Measurements from ENCODE around the gene TMEM132E.

TMEM132E gene

GRCh38 chr17:34539881-34540280 lies 39.5 kb upstream of the TMEM132E start:
- in situ Hi-C loops (cut with HindIII; ENCODE audit: low sequenced_read_pairs): loop anchor here (10.0 to 25.0 kb wide), 4 partner anchors 103 to 597 kb away; partner anchors contain the start of genes CCL8, NLE1 and UNC45B
- H3K4me3 ChIP-seq (ENCODE audit: low read depth, low read length): no peak overlapping the region
- no peak for DNase-seq (ENCODE audit: low read depth)
- TF ChIP-seq, protein P1, sequence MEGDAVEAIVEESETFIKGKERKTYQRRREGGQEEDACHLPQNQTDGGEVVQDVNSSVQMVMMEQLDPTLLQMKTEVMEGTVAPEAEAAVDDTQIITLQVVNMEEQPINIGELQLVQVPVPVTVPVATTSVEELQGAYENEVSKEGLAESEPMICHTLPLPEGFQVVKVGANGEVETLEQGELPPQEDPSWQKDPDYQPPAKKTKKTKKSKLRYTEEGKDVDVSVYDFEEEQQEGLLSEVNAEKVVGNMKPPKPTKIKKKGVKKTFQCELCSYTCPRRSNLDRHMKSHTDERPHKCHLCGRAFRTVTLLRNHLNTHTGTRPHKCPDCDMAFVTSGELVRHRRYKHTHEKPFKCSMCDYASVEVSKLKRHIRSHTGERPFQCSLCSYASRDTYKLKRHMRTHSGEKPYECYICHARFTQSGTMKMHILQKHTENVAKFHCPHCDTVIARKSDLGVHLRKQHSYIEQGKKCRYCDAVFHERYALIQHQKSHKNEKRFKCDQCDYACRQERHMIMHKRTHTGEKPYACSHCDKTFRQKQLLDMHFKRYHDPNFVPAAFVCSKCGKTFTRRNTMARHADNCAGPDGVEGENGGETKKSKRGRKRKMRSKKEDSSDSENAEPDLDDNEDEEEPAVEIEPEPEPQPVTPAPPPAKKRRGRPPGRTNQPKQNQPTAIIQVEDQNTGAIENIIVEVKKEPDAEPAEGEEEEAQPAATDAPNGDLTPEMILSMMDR (IDR thresholded peaks at IDR 0.05; ENCODE audit: low read depth, low read length, missing control alignments): no peak

DNA sequence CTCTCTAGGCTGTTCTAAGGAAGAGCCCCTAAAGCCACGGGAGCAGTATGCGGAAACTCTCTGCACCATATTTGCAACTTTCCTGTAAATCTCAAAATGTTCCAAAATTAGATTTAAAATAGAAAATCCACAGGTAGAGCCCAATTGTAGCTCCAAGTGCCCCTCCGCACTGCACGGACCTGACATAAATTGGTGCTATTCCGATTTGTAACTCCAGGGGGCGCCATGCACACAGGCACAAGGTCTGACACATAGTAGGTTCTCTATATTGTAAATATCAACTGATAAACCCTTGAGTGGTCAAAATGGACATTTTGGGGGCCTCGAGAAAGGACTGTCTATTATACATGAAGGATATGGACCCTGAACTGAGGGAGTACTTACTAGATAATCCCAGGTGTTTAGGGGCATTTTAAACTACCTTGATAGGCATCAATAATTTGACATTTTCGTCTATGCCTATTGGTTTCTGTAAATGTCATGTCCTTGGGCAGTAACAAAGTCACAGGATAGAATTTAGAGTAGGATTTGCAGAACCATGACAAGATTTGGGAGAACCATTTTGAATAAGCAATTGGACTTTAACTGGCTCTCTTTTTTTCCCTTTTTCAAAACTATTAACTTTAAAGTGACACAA lies 36.6 kb upstream of the TMEM132E start:
- in situ Hi-C loops (cut with HindIII; ENCODE audit: low sequenced_read_pairs): loop anchor here (10.0 to 25.0 kb wide), 4 partner anchors 106 to 594 kb away; partner anchors contain the start of genes CCL8, NLE1 and UNC45B
- no peak overlapping the region for H3K4me3 ChIP-seq (ENCODE audit: low read depth, low read length)
- no peak for DNase-seq (ENCODE audit: low read depth)
- TF ChIP-seq, protein P1 (IDR thresholded peaks at IDR 0.05; ENCODE audit: low read depth, low read length, missing control alignments): peak; percentile 77

DNA sequence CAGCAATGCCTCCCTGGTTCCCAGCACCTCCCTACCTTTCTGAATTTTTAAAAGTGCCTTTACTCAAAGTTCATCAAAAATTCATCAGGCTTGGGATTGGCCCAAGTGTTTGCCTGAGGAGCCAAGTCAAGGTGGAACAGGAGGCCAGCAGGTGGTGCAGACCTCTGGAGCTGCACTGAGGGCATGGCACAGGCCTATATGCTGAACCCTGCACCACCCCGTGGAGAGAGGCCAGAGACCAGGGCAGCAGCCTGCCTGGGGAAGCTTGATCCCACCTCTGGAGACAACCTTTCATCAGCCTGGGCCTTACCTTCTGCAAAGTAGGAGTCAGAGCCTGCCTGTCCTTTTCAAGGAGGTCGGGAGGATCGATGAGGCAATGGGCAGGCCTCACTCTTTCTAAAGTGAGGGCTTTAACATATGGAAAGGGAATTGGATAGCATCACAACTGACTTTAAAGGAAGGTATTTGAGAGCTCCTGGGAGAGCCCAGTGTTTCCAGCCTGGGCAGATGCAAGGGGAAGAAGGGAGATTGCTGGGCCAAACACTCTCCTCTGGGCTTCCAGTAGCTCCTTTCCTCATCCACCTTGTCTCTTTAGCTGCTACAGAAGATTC lies 31.8 kb upstream of the TMEM132E start:
- H3K4me3 ChIP-seq (ENCODE audit: low read depth, low read length): no peak overlapping the region
- no peak for DNase-seq (ENCODE audit: low read depth)
- TF ChIP-seq, protein P1 (IDR thresholded peaks at IDR 0.05; ENCODE audit: low read depth, low read length, missing control alignments): no peak
- in situ Hi-C loops (cut with HindIII; ENCODE audit: low sequenced_read_pairs): loop anchor here (5.0 to 25.0 kb wide), 5 partner anchors 85 to 590 kb away; partner anchors contain the start of genes CCL8, NLE1 and UNC45B

DNA sequence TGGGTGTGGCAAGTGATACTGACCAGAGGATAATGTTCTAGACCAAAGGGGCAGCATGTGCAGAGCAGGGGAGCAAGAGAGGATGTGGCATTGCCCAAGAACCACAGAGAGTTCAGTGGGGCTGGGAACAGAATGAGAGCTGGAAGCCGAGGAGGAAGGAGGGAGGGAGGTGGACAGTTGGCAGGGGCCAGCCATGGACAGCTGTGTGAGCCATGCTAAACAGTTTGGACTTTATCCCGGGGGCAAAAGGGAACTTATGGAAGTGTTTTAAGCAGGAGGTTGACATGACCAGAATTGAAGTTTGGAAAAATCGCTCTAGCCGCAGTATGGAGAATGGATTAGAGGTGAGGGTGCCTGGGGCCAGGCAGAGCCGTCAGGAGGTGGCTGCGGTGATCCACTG lies 29.4 kb upstream of the TMEM132E start:
- no peak for DNase-seq (ENCODE audit: low read depth)
- TF ChIP-seq, protein P1 (IDR thresholded peaks at IDR 0.05; ENCODE audit: low read depth, low read length, missing control alignments): no peak
- no peak overlapping the region for H3K4me3 ChIP-seq (ENCODE audit: low read depth, low read length)
- in situ Hi-C loops (cut with HindIII; ENCODE audit: low sequenced_read_pairs): loop anchor here (5.0 to 25.0 kb wide), 5 partner anchors 82 to 587 kb away; partner anchors contain the start of genes CCL8, NLE1 and UNC45B

- no peak overlapping the region for H3K4me3 ChIP-seq (ENCODE audit: low read depth, low read length)
- DNase-seq (ENCODE audit: low read depth): no peak
- TF ChIP-seq, protein P1 (IDR thresholded peaks at IDR 0.05; ENCODE audit: low read depth, low read length, missing control alignments): no peak
- in situ Hi-C loops (cut with HindIII; ENCODE audit: low sequenced_read_pairs): no loop called here
These were observed 25.5 kb upstream of the TMEM132E start for GRCh38 chr17:34553907-34554306.

DNA sequence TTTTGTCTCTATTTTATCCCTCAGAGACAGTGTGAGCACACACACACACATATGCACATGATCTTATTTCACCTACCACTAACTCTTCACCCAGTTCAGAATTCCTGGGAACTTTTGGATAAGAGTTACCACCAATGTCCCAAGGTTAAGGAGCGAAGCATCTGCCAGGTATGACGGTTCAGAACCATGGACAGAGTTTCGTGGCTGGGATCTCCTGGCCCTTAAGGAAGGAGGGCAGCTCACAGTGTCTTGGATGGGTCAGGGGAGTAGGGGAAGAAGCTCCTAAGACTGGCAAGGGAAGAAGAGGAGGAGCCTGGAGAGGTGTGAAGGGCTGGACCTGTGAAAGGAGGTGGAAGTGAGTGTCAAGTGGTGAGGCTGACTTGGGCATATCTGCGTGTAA lies 23.0 kb upstream of the TMEM132E start:
- in situ Hi-C loops (cut with HindIII; ENCODE audit: low sequenced_read_pairs): no loop called here
- TF ChIP-seq, protein P1 (IDR thresholded peaks at IDR 0.05; ENCODE audit: low read depth, low read length, missing control alignments): no peak
- peak; percentile 1 for DNase-seq (ENCODE audit: low read depth)

More for the DNA sequence above, 23.0 kb upstream of the TMEM132E start:
- no peak overlapping the region for H3K4me3 ChIP-seq (ENCODE audit: low read depth, low read length)
